Liver (tissue), 2 donors: ENCODE results near the gene GNA15.

Experiments used
- MAX ChIP-seq: IDR thresholded peaks from 2 replicates; pipeline ENCODE4 v1.6.1; 2016; ENCODE audit warnings: antibody characterized with exemption
- RAD21 ChIP-seq, 2 donors: IDR thresholded peaks; 2 replicates each; pipeline ENCODE4 v1.6.1; 2016; ENCODE audit warnings: antibody characterized with exemption in 2 of 2, mild to moderate bottlenecking in 2 of 2
- SP1 ChIP-seq: IDR thresholded peaks from 2 replicates; pipeline ENCODE4 v1.6.1; 2018; ENCODE audit warnings: antibody characterized with exemption, mild to moderate bottlenecking
- donor health status: healthy.

- TF ChIP-seq MAX (no peak), SP1 (no peak), RAD21 (IDR thresholded peaks at IDR 0.05) (no peak)
Observed at GRCh38 chr19:3120611-3121276, 15.1 kb upstream of the GNA15 start.
